HG03196 (cell line): Measurements from ENCODE around the gene BDNF.
A peak's percentile ranks its signal among the peaks of the same experiment; 100 is the strongest.

Experiments
- ATAC-seq: cut with Tn5 transposase; IDR thresholded peaks from one replicate; pipeline ENCODE4 v1.9.1; 2021; ENCODE audit not compliant: unreplicated experiment

Gene BDNF

GRCh38 chr11:27707676-27708075 lies 7.4 kb upstream of the BDNF start:
- ATAC-seq = no peak

DNA sequence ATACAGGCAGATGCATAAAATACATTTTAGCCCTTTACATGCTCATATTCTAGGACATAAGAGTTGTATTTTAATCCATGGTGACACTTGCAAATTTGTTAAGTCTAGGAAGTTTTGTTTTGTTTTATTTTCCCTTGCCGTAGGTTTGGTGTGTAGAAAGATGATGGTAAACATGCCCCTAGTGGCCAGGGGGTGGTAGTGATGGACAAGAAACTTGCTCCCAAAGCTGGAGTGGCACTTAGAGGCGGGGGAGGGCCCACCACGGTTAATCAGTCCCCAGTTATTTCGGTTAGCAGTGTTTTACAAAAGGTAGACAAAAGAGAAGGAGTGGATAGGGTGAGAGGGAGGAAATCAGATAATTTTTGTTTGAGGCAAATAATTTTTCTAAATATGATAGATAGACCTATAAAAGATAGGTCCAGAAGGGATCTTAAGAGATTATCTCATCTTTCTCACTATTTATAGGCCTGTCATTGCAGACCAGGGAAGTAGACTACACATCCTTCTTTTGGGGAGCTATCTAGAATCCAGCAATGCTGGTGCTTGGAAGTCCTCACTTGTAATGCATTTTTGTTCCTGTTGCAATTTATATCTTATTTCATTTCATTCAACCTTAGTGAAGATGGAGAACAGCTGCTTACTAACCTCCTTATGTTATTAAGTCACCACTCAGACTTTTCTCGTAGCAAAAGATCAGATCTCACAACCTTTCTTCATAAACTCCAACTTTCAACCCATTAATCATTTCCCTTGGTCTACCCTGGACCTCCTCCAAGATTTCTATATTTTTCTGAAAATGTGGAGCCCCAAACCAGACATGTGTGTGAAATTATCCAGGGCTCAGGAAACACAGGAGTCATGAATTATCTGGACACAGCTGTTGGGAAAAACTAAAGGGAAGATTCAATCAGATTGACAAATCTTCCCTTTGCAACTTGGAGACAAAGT lies 5.9 kb upstream of the BDNF start:
- ATAC-seq = peak; percentile 59

DNA sequence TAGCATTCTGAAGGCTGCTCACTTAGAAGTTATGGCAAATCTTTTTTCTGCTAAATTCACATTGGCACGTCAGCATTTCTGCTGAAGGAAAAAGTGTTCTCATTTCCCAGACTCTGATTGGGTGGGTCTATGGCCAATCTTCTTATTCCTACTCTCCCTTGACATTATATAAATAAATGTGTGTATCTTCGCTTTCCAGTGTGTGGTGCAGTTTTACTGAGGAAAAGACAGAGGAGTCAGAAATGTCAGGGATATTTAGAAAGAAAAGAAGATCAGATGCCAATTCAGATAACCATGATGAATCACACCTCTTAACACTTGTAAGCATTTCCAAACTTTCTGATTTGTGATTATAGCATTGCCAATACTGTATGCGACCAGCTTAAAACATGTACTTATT lies 3.2 kb upstream of the BDNF start:
- no peak for ATAC-seq

DNA sequence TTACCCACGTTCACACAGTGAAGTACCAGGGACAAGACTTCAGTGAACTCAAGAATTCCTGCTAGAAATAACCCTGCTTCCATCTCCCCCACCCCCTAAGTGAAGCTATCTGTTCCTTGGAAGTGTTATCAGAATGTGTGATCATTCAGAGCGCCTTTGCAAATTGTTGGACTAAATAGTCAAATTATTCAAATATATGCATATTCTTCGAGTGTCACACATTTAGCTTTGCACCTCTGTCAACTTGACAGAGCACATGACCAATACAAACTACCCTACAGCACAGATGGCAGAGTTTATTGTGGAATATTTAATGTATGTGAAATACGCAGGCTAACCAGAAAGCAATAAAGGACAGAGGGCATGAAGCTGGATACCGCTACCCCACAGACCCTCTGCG lies 2.6 kb upstream of the BDNF start:
- ATAC-seq = no peak

- ATAC-seq = no peak
Measured at GRCh38 chr11:27701355-27702105, 1.3 kb upstream of the BDNF start.

DNA sequence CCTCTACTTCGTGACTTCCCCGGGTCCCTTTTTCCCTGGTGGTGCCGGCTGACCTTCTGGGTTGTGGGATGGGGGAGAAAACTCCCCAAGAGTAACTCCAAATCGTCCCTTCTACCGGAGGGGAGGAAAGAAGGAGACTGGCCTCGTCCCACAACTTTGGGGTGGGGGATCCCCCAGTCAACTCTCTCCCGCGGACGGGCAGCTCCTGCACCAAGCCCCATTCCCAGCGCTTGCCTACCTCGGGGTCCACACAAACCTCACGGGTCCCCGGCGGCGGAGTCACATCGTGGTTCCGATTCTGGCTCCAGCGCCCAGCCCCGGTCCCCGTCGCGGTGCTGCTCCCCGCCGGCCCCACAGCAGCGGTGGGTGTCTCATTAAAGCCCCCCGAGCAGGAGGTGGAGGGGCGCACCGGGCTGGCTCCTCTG lies 317 bp downstream of the BDNF start:
- ATAC-seq = no peak

DNA sequence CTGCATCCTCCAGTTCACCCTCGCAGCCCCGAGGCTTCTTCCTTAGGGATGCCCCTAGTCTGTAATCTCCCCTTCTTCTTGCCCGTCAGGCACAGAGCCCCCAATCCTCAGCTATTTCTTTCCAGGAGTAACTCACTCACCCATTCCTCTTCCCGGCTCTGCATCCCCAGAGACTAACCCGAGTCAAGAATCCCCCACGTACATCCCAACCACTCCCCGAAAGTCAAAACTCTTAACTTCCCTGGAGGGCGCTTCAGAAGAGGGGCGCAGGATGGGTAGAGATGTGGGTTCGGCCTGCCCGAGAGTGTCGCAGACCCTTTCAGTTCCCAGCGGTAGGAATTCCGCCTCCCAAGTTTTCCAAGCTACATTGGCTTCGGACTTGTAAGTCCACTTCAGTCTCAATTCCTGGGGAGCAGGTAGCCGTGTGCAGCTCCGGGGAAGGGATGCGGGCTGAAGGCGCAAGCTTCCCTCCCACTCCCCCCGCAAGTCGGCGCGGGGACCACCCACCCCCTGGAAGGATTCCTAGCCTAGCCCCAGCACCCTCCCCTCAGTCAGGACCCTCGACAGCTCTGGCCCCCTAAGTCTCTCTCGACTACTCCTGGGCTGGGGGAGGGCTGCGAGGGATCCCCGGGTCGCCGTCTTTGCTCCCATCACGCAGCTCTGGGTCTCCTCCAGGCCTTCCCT lies 871 bp downstream of the BDNF start:
- no peak for ATAC-seq

- ATAC-seq = peak; percentile 67
Measured at GRCh38 chr11:27698872-27699241, 1.4 kb downstream of the BDNF start.

DNA sequence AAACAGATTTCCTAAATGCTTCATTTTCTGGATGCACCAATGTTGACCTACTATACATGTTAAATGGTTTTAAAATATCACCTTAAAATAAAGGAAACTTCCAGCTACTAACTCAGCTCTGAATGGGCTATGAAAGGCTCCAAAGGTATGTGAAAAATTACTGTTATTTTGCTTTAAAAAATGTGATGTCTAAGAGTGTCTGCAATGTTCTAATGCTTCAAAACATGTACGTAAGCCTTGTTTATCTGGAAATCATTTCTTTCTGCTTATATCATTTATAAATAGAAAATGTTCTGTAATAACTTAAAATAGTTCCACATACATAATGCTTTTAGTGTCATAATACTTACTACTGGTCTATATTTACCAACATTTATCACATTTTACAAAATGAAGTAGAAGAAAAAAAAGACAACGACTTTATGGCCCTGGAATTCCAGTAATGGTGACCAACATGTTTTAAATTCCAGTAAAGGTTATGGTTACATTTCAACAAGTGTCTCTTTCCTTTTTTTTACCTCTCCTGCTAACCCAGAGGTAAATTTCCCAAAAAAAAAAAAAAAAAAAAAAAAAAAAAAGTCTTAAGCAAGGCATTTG lies 2.5 kb downstream of the BDNF start:
- no peak for ATAC-seq

- ATAC-seq = no peak
Measured at GRCh38 chr11:27696961-27697360, 3.3 kb downstream of the BDNF start.

DNA sequence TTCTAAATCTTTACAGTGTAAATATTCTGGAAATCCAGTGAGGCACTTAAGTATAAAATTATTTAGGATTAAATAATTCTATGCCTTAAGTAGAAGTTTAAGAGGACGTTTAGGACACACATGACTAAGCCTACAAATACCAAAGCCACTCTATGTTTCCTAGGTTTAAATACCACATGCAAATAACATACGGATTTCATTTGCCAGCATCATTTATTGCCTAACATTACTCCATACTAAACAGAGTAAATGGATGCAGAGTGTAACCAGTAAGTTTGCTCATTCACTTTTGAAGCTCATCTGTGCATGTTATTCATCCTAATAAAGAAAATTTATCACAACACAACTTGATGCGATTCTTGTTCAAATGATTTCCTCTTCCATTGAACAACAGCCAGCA lies 4.1 kb downstream of the BDNF start:
- no peak for ATAC-seq

- ATAC-seq = no peak
Measured at GRCh38 chr11:27694992-27695391, 5.3 kb downstream of the BDNF start.

DNA sequence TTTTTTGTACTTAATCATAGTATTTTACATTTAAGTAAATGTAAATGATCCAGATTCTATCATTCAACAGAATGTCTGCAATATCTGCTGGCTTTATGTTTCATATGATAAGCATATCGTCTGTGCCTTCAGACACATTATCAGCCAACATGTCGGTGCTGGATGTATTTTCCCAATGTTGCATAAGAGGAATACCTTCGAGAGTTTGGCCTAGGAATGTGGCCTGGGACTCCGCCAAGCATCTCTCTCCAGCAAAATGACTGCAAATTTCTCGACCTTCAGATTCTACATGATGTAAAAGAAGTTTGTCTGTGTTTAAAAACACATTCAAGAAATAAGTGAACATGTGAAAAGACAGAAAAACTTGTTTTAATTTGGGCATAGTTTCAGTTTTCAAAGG lies 6.9 kb downstream of the BDNF start:
- ATAC-seq = no peak

DNA sequence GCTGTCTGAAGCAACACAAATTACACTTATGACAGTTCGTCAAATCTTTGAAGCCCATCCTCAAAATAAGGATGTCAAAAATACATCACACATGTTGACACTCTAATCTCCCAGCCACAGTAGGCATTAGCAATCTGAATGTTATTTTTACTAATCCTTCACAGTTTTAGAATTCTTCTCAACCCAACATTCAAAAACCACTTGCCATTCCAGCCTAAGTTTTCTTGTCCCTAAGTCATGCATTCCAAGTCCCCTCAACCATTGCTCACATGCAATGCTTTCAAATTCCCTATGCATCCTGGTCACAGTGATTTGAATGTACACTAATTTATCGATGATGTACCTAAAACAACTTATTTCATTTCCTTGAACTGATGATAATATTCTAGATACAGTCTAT lies 7.5 kb downstream of the BDNF start:
- no peak for ATAC-seq

DNA sequence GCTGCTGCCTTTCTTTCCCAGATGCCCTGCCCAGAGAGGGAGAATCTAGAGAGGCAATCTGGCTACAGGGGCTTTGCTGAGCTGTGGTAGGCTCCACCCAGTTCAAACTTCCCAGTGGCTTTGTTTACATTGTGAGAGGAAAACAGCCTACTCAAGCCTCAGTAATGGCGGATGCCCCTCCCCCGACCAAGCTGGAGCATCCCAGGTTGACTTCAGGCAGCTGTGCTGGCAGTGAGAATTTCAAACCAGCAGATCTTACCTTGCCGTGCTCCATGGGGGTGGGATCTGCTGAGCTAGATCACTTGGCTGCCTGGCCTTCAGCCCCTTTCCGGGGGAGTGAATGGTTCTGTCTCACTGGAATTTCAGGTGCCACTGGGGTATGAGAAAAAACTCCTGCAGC lies 12.2 kb downstream of the BDNF start:
- no peak for ATAC-seq

DNA sequence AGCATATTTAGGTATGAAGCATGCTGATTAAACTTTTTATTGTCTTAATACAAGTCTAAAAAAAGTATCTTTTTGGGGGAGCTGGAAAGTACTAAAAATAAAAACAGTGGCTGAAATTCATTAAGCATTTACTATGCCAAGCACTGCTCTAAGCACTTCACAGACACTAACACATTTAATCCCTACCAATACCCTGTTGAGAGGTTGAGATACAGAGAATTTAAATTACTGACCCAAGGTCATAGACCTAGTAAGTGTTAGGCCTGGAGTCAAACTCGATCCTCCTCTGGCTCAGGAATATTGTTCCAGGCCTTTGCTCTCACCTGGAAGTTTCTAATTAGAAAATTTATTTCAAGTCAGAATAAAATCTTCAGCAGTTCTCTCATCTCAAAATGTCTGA lies 18.6 kb downstream of the BDNF start:
- no peak for ATAC-seq

DNA sequence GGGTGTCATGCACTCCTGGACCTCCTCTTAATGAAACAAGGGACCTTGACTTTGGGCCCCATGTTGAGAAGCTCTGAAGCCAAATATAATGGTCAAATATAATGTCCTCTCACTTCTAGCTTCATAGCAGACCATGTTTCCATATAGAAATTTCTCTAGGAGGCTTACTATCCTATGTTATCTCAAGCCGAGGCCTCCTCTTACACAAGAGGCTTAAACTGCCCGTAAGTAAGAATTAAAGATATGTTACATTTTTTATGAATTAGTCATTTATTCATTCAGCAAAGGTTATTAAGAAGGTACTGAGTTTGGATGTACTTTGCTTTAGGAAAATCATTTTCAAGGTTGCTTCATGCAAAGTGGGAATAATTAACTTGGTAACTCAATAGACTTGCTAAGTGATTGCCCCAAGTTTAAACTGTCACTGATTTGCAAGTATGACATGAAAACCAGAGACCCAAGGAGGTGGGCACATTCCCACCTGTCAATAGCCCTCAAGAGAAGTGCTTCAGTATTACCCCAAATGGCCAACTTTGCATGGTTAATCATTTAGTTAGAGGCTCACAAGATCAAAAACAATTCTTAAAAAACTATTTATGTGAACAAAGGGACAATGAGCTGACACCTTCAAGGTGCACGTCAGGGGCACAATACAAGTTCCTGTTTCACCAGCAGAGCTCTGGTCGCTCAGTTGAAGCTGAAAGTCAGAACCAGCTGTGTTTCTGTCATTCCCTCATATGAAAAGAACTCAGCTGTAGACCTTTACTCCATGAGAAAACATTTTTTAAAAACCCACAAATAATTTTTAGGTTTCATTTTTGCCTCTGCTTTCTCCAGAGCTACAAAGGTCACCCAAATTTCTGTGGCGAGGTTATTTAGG lies 20.9 kb downstream of the BDNF start:
- ATAC-seq = no peak

GRCh38 chr11:27678242-27678641 lies 22.0 kb downstream of the BDNF start:
- no peak for ATAC-seq

GRCh38 chr11:27677108-27677507 lies 23.1 kb downstream of the BDNF start:
- no peak for ATAC-seq

DNA sequence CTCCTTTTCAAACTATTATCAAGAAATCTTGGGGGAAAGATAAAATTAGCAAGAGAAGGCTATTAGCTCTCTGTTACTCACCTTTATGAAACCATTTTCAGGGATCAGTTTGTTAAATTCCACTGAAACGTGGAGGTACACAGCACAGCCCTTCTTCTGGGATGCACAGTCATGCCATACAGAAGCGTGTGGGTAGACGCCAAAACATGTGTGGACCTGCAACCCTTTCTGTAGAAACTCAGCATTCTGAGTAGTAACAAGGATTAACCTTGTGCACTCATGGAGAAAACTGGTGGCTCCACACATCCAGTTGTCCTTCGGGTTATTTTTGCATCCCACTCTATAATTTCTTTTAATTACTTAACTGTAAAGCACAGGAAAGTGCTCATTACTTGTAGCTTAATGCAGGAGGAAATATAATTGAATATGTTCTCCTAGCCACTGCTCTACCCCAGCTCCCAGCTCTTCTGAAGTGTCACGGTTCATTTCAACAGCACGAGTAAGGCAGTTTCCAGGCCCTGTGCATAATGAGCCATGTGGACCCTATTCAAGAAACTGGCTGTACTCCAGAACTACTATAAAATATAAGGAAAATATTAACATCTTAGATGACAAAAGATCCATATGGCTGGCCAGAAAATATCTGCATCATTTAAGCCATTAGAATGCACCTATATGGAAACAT lies 26.1 kb downstream of the BDNF start:
- no peak for ATAC-seq
